ENCODE measurements around the gene SECTM1. TPM values are rescaled to one million over a fixed set of nuclear protein-coding genes. Genes with fewer than 3 reads are reported as not detected.

SECTM1 gene
- total and polyA plus RNA-seq, 2 experiments from 2014 or later, result 0.21 to 1.3 TPM

GRCh38 chr17:82303944-82304808 is 29.4 kb downstream of the SECTM1 start:
- Histone ChIP-seq H3K4me2 (no peak overlapping the region), H3K9me2 (ENCODE audit: insufficient read depth) (no peaks in the 10 kb centered on the region), H3K4me3 (no peak overlapping the region), H2AFZ (no peak overlapping the region), H4K20me1 (replicated peaks; ENCODE audit: insufficient read depth) (no peaks in the 10 kb centered on the region), H3K27ac (ENCODE audit: low read depth) (no peak overlapping the region), H3K36me3 (ENCODE audit: insufficient read depth) (no peaks in the 10 kb centered on the region), H3K4me1 (ENCODE audit: insufficient read depth) (no peaks in the 10 kb centered on the region), H3F3A (replicated peaks; ENCODE audit: low read depth) (no peaks in the 10 kb centered on the region; the same call in 1 of the 2 replicates), H3K27me3 (ENCODE audit: insufficient read depth) (no peaks in the 10 kb centered on the region), H3K79me2 (replicated peaks; ENCODE audit: insufficient read depth) (no peaks in the 10 kb centered on the region)
- no peaks in the 10 kb centered on the region; the same call in 2 of the 3 replicates for H3K36me3 Mint-ChIP-seq (ENCODE audit: low read depth)
- H3K4me3 Mint-ChIP-seq, result no peak overlapping the region
- no peak; the same call in 2 of the 3 replicates for ATAC-seq
- no peak for DNase-seq (ENCODE audit: low spot score)
- H3K4me1 Mint-ChIP-seq, result no peaks in the 10 kb centered on the region; the same call in 2 of the 3 replicates
- H3K27me3 Mint-ChIP-seq (ENCODE audit: insufficient read depth, low read depth, poor library complexity), result peaks cover 7% of the 10 kb centered on the region
- H3K9me3 Mint-ChIP-seq, result no peaks in the 10 kb centered on the region; the same call in 2 of the 3 replicates
- H3K27ac Mint-ChIP-seq, result no peak overlapping the region
- TF ChIP-seq ETS1 (IDR thresholded peaks at IDR 0.05) (no peak), ZNF462 (CRISPR knock-in tag; IDR thresholded peaks at IDR 0.05) (no peak), ZNF331 (CRISPR knock-in tag; IDR thresholded peaks at IDR 0.05; ENCODE audit: low read depth) (no peak), CREB1 (CRISPR knock-in tag; IDR thresholded peaks at IDR 0.05; ENCODE audit: low read depth) (no peak)
